Mesodermal cell (in vitro differentiated cells): ENCODE measurements around the gene TRIM52. TPM values are rescaled to one million over a fixed set of nuclear protein-coding genes. Genes with fewer than 3 reads are reported as not detected.
"Not testable (repeated sequence)": the region's sequence is repeated elsewhere in the genome, so short reads cannot be mapped to it uniquely, and the experiment has no call there.

Source experiments
- H3K27ac ChIP-seq: 2 replicates; pipeline ENCODE4 v1.7.0; 2013; ENCODE audit warnings: mild to moderate bottlenecking, low read depth, low read length, moderate library complexity; ENCODE audit not compliant: severe bottlenecking
- H3K36me3 ChIP-seq: 2 replicates; pipeline ENCODE4 v1.7.1; 2013; ENCODE audit warnings: mild to moderate bottlenecking, low read length, moderate library complexity; ENCODE audit not compliant: control insufficient read depth, insufficient read depth
- H3K4me1 ChIP-seq: one replicate; pipeline ENCODE4 v1.7.1; 2013; ENCODE audit warnings: mild to moderate bottlenecking, low read length; ENCODE audit not compliant: insufficient read depth, control insufficient read depth, poor library complexity, severe bottlenecking
- H3K4me3 ChIP-seq: 2 replicates; pipeline ENCODE4 v1.7.0; 2013; ENCODE audit warnings: low read length, control low read depth, mild to moderate bottlenecking; ENCODE audit not compliant: insufficient read depth, poor library complexity, severe bottlenecking; ENCODE audit errors: extremely low read depth
- H3K9me3 ChIP-seq: 2 replicates; pipeline ENCODE4 v1.7.1; 2013; ENCODE audit warnings: mild to moderate bottlenecking, low read length, moderate library complexity; ENCODE audit not compliant: control insufficient read depth
- whole genome bisulfite sequencing, 2 experiments: methylation state at CpG; one replicate each; pipeline ENCODE4 v1.1.5; 2013; ENCODE audit warnings: missing lambda C conversion rate in 2 of 2; ENCODE audit not compliant: insufficient coverage in 2 of 2; 5-methylcytosine and 5-hydroxymethylcytosine counted together
- polyA plus RNA-seq, 2 experiments: library from polyadenylated mRNA; stranded (reverse); fragments of 50-300 nt; gene quantifications; one replicate each; pipeline ENCODE4 v1.2.3, GENCODE V29; 2013

The TRIM52 gene
- 3.9 TPM for polyA plus RNA-seq (2013, experiment 1 of 2)
- polyA plus RNA-seq (2013, experiment 2 of 2), result 3.8 TPM

GRCh38 chr5:181260720-181261319, at the start of gene TRIM52:
TSS of gene TRIM52 (minus strand) at chr5:181261143. CDS start at chr5:181260813, 330 bp downstream.
- Histone ChIP-seq H3K36me3 (peaks cover 38% of the 10 kb centered on the region), H3K4me1 (peaks cover 6% of the 10 kb centered on the region), H3K9me3 (no peaks in the 10 kb centered on the region), H3K4me3 (peak within 1 kb of the TSS; percentile 92), H3K27ac (peak within 1 kb of the TSS; percentile 95)
- WGBS, 2 experiments, result 0 to 1% methylated on average over 30 to 31 of the region's 43 CpGs

GRCh38 chr5:181287331-181287730, 26.4 kb upstream of the TRIM52 start:
- no CpG with 5 or more reads among the region's 1 CpG for WGBS, 2 experiments
- H3K4me3 ChIP-seq, H3K9me3 ChIP-seq, H3K4me1 ChIP-seq, H3K27ac ChIP-seq: not testable (repeated sequence)
- peaks cover 36% of the 10 kb centered on the region for H3K36me3 ChIP-seq

GRCh38 chr5:181285962-181286705, 25.2 kb upstream of the TRIM52 start:
- H3K4me1 ChIP-seq, H3K4me3 ChIP-seq, H3K9me3 ChIP-seq, H3K27ac ChIP-seq: not testable (repeated sequence)
- H3K36me3 ChIP-seq, result peaks cover 36% of the 10 kb centered on the region
- 93 to 95% methylated on average over 6 to 7 of the region's 10 CpGs for WGBS, 2 experiments

- H3K4me1 ChIP-seq, H3K27ac ChIP-seq, H3K4me3 ChIP-seq, H3K9me3 ChIP-seq: not testable (repeated sequence)
- 76 to 86% methylated on average over 1 to 3 of the region's 6 CpGs for WGBS, 2 experiments
- peaks cover 36% of the 10 kb centered on the region for H3K36me3 ChIP-seq
Observed at GRCh38 chr5:181283841-181284755, 23.2 kb upstream of the TRIM52 start.

- Histone ChIP-seq H3K4me3 (no peak overlapping the region), H3K4me1 (no peaks in the 10 kb centered on the region), H3K27ac (no peak overlapping the region), H3K9me3 (no peaks in the 10 kb centered on the region), H3K36me3 (peaks cover 35% of the 10 kb centered on the region)
- WGBS, 2 experiments, result 92 to 99% methylated on average over 5 to 8 of the region's 13 CpGs
Observed at GRCh38 chr5:181283347-181283746, 22.4 kb upstream of the TRIM52 start.

- peaks cover 30% of the 10 kb centered on the region for H3K36me3 ChIP-seq
- H3K9me3 ChIP-seq, result no peaks in the 10 kb centered on the region
- H3K4me3 ChIP-seq, result no peak overlapping the region
- H3K27ac ChIP-seq, result no peak overlapping the region
- H3K4me1 ChIP-seq, result no peaks in the 10 kb centered on the region
- WGBS, 2 experiments, result 98 to 100% methylated on average over 1 to 7 of the region's 7 CpGs
Observed at GRCh38 chr5:181282874-181283273, 21.9 kb upstream of the TRIM52 start.

GRCh38 chr5:181282415-181282814, 21.5 kb upstream of the TRIM52 start:
- H3K4me3 ChIP-seq, result peak overlapping the region; percentile 59
- H3K27ac ChIP-seq, H3K4me1 ChIP-seq, H3K9me3 ChIP-seq: not testable (repeated sequence)
- H3K36me3 ChIP-seq, result peaks cover 27% of the 10 kb centered on the region
- WGBS, 2 experiments, result 82 to 91% methylated on average over 5 to 6 of the region's 16 CpGs

- WGBS, 2 experiments, result 4 to 17% methylated on average over 7 of the region's 18 CpGs
- H3K4me3 ChIP-seq, result peak overlapping the region; percentile 59
- H3K9me3 ChIP-seq, result no peaks in the 10 kb centered on the region
- no peak overlapping the region for H3K27ac ChIP-seq
- no peaks in the 10 kb centered on the region for H3K4me1 ChIP-seq
- H3K36me3 ChIP-seq, result peaks cover 23% of the 10 kb centered on the region
Observed at GRCh38 chr5:181281984-181282316, 21.0 kb upstream of the TRIM52 start.

GRCh38 chr5:181281077-181281983, 20.4 kb upstream of the TRIM52 start:
- Histone ChIP-seq H3K4me1 (no peaks in the 10 kb centered on the region), H3K4me3 (peak overlapping the region; percentile 59), H3K9me3 (no peaks in the 10 kb centered on the region), H3K36me3 (peaks cover 17% of the 10 kb centered on the region), H3K27ac (peak overlapping the region; percentile 94)
- WGBS, 2 experiments, result 0 to 4% methylated on average over 16 to 21 of the region's 40 CpGs

GRCh38 chr5:181280251-181280762, 19.4 kb upstream of the TRIM52 start:
- no peaks in the 10 kb centered on the region for H3K9me3 ChIP-seq
- no peak overlapping the region for H3K27ac ChIP-seq
- 5 to 10% methylated on average over 7 of the region's 7 CpGs for WGBS, 2 experiments
- H3K36me3 ChIP-seq, result peaks cover 10% of the 10 kb centered on the region
- H3K4me3 ChIP-seq, result peak overlapping the region; percentile 59
- H3K4me1 ChIP-seq, result no peaks in the 10 kb centered on the region
